Progenitor cell of endocrine pancreas (in vitro differentiated cells): ENCODE data around the gene HYI. TPM values are rescaled to one million over a fixed set of nuclear protein-coding genes. Genes with fewer than 3 reads are reported as not detected.

Source experiments
- DNase-seq: peaks from one replicate; pipeline ENCODE4 v3.0.0; 2021; ENCODE audit warnings: low spot score; ENCODE audit not compliant: unreplicated experiment
- H3K27ac Mint-ChIP-seq: 2 replicates; pipeline ENCODE4 v1.8.0; 2021; ENCODE audit warnings: mild to moderate bottlenecking, moderate library complexity, mixed read lengths
- H3K27me3 Mint-ChIP-seq: 2 replicates; pipeline ENCODE4 v1.8.0; 2021; ENCODE audit warnings: mixed read lengths
- H3K36me3 Mint-ChIP-seq: 2 replicates; pipeline ENCODE4 v1.8.0; 2022; ENCODE audit warnings: mixed read lengths; ENCODE audit not compliant: insufficient read depth
- H3K4me1 Mint-ChIP-seq: 2 replicates; pipeline ENCODE4 v1.8.0; 2021; ENCODE audit warnings: low read depth, mixed read lengths
- H3K4me3 Mint-ChIP-seq: 2 replicates; pipeline ENCODE4 v1.8.0; 2021; ENCODE audit warnings: low read depth, mild to moderate bottlenecking, moderate library complexity, mixed read lengths
- H3K9me3 Mint-ChIP-seq: 2 replicates; pipeline ENCODE4 v1.8.0; 2021; ENCODE audit warnings: low read depth, mixed read lengths
- total RNA-seq: library from RNA; stranded (reverse); gene quantifications from 2 replicates; pipeline ENCODE4 v1.2.1, GENCODE V29; 2021
- TF ChIP-seq, protein P1 (sequence below): fragments of 200-600 bp; sonication (generic); IDR thresholded peaks from one replicate; pipeline ENCODE4 v1.5.0; 2021; ENCODE audit warnings: antibody characterized with exemption, mild to moderate bottlenecking; ENCODE audit not compliant: unreplicated experiment

HYI gene
- total RNA-seq, 1 donor from 2014 or later: 52.4 TPM

GRCh38 chr1:43492826-43493225 lies 39.1 kb upstream of the HYI start:
- Mint-ChIP-seq H3K36me3 (no peaks in the 10 kb centered on the region), H3K4me1 (peaks cover 8% of the 10 kb centered on the region), H3K4me3 (no peak overlapping the region), H3K27ac (no peak overlapping the region), H3K9me3 (peaks cover 23% of the 10 kb centered on the region), H3K27me3 (no peaks in the 10 kb centered on the region)
- no peak for DNase-seq
- TF ChIP-seq, protein P1, sequence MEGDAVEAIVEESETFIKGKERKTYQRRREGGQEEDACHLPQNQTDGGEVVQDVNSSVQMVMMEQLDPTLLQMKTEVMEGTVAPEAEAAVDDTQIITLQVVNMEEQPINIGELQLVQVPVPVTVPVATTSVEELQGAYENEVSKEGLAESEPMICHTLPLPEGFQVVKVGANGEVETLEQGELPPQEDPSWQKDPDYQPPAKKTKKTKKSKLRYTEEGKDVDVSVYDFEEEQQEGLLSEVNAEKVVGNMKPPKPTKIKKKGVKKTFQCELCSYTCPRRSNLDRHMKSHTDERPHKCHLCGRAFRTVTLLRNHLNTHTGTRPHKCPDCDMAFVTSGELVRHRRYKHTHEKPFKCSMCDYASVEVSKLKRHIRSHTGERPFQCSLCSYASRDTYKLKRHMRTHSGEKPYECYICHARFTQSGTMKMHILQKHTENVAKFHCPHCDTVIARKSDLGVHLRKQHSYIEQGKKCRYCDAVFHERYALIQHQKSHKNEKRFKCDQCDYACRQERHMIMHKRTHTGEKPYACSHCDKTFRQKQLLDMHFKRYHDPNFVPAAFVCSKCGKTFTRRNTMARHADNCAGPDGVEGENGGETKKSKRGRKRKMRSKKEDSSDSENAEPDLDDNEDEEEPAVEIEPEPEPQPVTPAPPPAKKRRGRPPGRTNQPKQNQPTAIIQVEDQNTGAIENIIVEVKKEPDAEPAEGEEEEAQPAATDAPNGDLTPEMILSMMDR: no peak

- Mint-ChIP-seq H3K4me1 (peaks cover 8% of the 10 kb centered on the region), H3K27me3 (no peaks in the 10 kb centered on the region), H3K4me3 (no peak overlapping the region), H3K36me3 (peaks cover 2% of the 10 kb centered on the region), H3K9me3 (peaks cover 27% of the 10 kb centered on the region), H3K27ac (no peak overlapping the region)
- TF ChIP-seq, protein P1: no peak
- no peak for DNase-seq
These were observed 37.3 kb upstream of the HYI start for GRCh38 chr1:43491061-43491460.

DNA sequence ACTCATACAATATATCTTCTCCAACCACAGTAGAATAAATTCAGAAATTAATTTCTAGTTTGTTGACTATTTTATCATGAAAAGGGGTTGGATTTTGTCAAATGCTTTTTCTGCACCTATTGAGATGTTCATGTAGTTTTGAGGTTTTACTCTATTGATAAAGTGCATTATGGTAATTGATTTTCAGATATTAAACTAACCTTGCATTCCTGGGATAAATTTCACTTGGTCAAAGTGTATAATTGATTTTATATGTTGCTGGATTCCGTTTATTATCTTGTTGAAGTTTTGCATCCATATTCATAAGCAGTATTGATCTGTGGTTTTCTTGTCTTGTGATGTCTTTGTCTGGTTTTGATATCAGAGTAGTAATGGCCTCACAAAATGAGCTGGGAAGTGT lies 34.4 kb upstream of the HYI start:
- H3K27me3 Mint-ChIP-seq: no peaks in the 10 kb centered on the region
- no peak for DNase-seq
- H3K36me3 Mint-ChIP-seq: peaks cover 2% of the 10 kb centered on the region
- no peak overlapping the region for H3K27ac Mint-ChIP-seq
- TF ChIP-seq, protein P1: no peak
- peaks cover 31% of the 10 kb centered on the region for H3K9me3 Mint-ChIP-seq
- H3K4me1 Mint-ChIP-seq: no peaks in the 10 kb centered on the region
- no peak overlapping the region for H3K4me3 Mint-ChIP-seq

- Mint-ChIP-seq H3K4me3 (no peak overlapping the region), H3K36me3 (peaks cover 2% of the 10 kb centered on the region), H3K4me1 (no peaks in the 10 kb centered on the region), H3K9me3 (peaks cover 20% of the 10 kb centered on the region), H3K27me3 (no peaks in the 10 kb centered on the region), H3K27ac (no peak overlapping the region)
- TF ChIP-seq, protein P1: no peak
- no peak for DNase-seq
These were observed 30.6 kb upstream of the HYI start for GRCh38 chr1:43484367-43484766.

DNA sequence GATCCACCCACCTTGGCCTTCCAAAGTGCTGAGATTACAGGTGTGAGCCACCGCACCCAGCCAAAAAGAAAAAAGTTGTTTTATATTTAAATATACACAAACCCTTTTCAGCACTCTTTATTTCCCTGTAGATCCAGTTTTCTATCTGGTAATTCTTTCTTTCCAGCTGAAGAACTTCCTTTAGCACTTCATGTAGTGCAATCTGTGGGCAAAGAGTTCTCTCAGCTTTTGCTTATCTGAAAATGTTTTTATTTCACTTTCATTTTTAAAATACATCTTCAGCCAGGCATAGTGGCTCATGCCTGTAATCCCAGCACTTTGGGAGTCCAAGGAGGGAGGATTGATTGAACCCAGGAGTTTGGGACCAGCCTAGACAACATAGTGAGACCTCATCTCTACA lies 28.5 kb upstream of the HYI start:
- TF ChIP-seq, protein P1: no peak
- Mint-ChIP-seq H3K36me3 (peaks cover 2% of the 10 kb centered on the region), H3K27ac (no peak overlapping the region), H3K4me1 (no peaks in the 10 kb centered on the region), H3K4me3 (no peak overlapping the region), H3K27me3 (no peaks in the 10 kb centered on the region), H3K9me3 (peaks cover 10% of the 10 kb centered on the region)
- no peak for DNase-seq

- Mint-ChIP-seq H3K9me3 (peaks cover 7% of the 10 kb centered on the region), H3K27ac (no peak overlapping the region), H3K36me3 (no peaks in the 10 kb centered on the region), H3K4me3 (no peak overlapping the region), H3K4me1 (no peaks in the 10 kb centered on the region), H3K27me3 (no peaks in the 10 kb centered on the region)
- DNase-seq: no peak
- TF ChIP-seq, protein P1: no peak
These were observed 27.8 kb upstream of the HYI start for GRCh38 chr1:43481491-43481890.
